NCI-H1694 (cell line): ENCODE measurements around the gene MCTP1.

Experiments used
- DNase-seq: peaks from one replicate; lab custom pipeline; 2025; lab: John Stamatoyannopoulos, UW

Gene MCTP1

GRCh38 chr5:95114902-95115301 is 170.0 kb downstream of the MCTP1 start:
- DNase-seq = no peak

GRCh38 chr5:95114305-95114704 is 170.6 kb downstream of the MCTP1 start:
- DNase-seq = no peak

GRCh38 chr5:95113489-95113888 is 171.4 kb downstream of the MCTP1 start:
- no peak for DNase-seq

- no peak for DNase-seq
Observed at GRCh38 chr5:95111141-95111540, 173.8 kb downstream of the MCTP1 start.

- no peak for DNase-seq
Observed at GRCh38 chr5:95110118-95110517, 174.8 kb downstream of the MCTP1 start.

- DNase-seq = no peak
Observed at GRCh38 chr5:95107138-95107537, 177.8 kb downstream of the MCTP1 start.

GRCh38 chr5:95105638-95106037 is 179.3 kb downstream of the MCTP1 start:
- DNase-seq = no peak

- DNase-seq = no peak
Observed at GRCh38 chr5:95102687-95103086, 182.2 kb downstream of the MCTP1 start.

- DNase-seq = no peak
Observed at GRCh38 chr5:95102080-95102479, 182.8 kb downstream of the MCTP1 start.

- no peak for DNase-seq
Observed at GRCh38 chr5:95100551-95100950, 184.3 kb downstream of the MCTP1 start.

GRCh38 chr5:95098012-95098411 is 186.9 kb downstream of the MCTP1 start:
- DNase-seq = no peak

- no peak for DNase-seq
Observed at GRCh38 chr5:95093211-95093610, 191.7 kb downstream of the MCTP1 start.

- no peak for DNase-seq
Observed at GRCh38 chr5:95090774-95091173, 194.1 kb downstream of the MCTP1 start.

- no peak for DNase-seq
Observed at GRCh38 chr5:95087816-95088317, 197.0 kb downstream of the MCTP1 start.

- no peak for DNase-seq
Observed at GRCh38 chr5:95086927-95087815, 197.7 kb downstream of the MCTP1 start.

- DNase-seq = no peak
Observed at GRCh38 chr5:95084757-95085156, 200.1 kb downstream of the MCTP1 start.

- no peak for DNase-seq
Observed at GRCh38 chr5:95083606-95084005, 201.3 kb downstream of the MCTP1 start.

GRCh38 chr5:95081982-95082381 is 202.9 kb downstream of the MCTP1 start:
- DNase-seq = no peak

- DNase-seq = no peak
Observed at GRCh38 chr5:95081500-95081960, 203.4 kb downstream of the MCTP1 start.

- DNase-seq = no peak
Observed at GRCh38 chr5:95080441-95080840, 204.5 kb downstream of the MCTP1 start.

GRCh38 chr5:95080030-95080429 is 204.9 kb downstream of the MCTP1 start:
- DNase-seq = no peak

- DNase-seq = no peak
Observed at GRCh38 chr5:95078868-95079267, 206.0 kb downstream of the MCTP1 start.

- DNase-seq = no peak
Observed at GRCh38 chr5:95076395-95077185, 208.3 kb downstream of the MCTP1 start.
